Hepatocyte (in vitro differentiated cells): ENCODE data around the gene NTSR1.

ENCODE experiments used
- CTCF ChIP-seq: fragments of 200-600 bp; sonication (generic); IDR thresholded peaks from 2 replicates; pipeline ENCODE4 v1.5.1; 2016; ENCODE audit warnings: antibody characterized with exemption, mild to moderate bottlenecking; ENCODE audit not compliant: poor library complexity
- EZH2 ChIP-seq: fragments of 200-600 bp; sonication (generic); IDR thresholded peaks from 2 replicates; pipeline ENCODE4 v1.6.1; 2016; ENCODE audit warnings: antibody characterized with exemption, mild to moderate bottlenecking, borderline replicate concordance

GRCh38 chr20:62739067-62739466 is 30.4 kb downstream of the NTSR1 start:
- TF ChIP-seq CTCF = no peak
- no peak for TF ChIP-seq EZH2
